ENCODE data around the gene PCYT2.

Gene PCYT2

DNA sequence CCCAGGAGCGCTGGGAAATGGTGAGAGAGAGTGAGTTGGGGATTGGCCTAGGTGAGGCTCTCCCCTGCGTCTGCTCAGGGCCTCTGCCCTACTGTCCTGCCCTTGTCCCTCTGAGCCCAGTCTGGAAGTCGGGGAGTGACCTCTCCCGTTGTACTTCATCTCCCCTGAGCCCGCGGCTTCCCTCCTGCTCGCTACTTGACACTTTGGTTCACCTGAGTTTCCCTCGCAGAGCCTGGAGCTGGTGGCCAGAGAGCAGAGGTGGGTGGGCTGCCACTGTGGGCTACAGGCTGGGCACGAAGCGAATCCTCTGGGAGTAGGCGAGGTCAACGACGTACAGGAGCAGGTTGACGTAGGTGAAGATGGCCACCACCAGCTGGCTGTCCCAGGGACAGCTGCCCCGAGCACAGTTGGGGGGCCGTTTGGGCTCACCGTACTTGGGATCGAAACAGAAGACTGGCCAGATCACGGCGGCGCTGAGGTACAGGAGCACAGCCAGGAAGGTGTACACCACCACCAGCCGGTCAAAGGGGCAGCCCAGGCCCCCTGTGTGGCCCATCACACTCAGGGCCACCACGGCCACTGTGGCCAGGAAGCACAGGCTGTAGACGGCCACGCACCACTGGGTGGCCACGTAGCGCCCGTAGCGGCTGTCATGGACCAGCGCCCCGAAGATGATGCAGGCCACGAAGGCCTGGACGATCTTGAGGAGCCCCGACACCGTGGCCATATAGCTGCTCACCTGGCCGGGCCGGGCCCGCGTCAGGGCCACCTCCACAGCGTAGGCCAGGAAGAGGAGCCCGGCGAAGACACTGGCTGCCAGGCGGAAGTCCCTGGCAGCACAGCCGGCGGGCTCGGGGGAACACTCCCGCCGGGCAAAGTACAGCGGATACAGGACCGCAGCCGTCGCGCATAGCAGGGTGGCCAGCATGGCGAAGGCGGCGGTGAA lies 29.6 kb upstream of the PCYT2 start:
- Histone ChIP-seq H3K36me3 (ENCODE audit: control insufficient read depth, low read depth, low read length) (no peaks in the 10 kb centered on the region), H3K27me3 (ENCODE audit: control insufficient read depth, insufficient read depth, low read length) (peaks cover 12% of the 10 kb centered on the region), H3K4me1 (ENCODE audit: control insufficient read depth, low read depth, low read length) (peaks cover 9% of the 10 kb centered on the region), H3K9ac (ENCODE audit: low read length) (no peak overlapping the region), H3K9me3 (ENCODE audit: control insufficient read depth, low read depth, low read length) (no peaks in the 10 kb centered on the region), H3K27ac (ENCODE audit: low read length) (no peak overlapping the region), H3K4me3 (ENCODE audit: low read length) (no peak overlapping the region)

DNA sequence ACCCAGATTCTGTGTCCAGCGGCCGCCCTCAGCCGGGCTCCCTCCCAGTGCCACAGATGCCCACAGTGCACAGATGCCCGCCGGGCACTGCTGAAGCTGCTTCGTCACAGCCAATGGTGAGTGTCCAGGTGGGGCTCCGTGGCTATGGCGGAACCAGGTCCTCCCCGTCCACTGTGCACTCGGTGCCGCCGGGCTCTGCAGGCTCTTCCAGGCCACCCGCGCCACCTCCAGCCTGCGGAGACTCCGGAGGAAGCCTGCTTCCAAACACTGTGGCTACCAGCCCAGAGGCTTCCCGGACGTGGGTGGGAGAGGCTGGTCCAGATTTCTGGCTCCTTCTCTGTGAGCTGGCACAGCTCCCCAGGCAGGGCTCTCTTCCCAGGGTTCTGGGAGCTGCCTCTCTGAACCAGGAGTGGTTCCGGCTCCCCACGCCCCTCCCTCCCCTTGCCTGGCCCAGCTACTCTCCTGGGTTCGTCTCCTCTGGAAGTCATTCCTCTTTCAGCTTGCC lies 28.7 kb upstream of the PCYT2 start:
- peaks cover 9% of the 10 kb centered on the region for H3K4me1 ChIP-seq (ENCODE audit: control insufficient read depth, low read depth, low read length)
- no peaks in the 10 kb centered on the region for H3K9me3 ChIP-seq (ENCODE audit: control insufficient read depth, low read depth, low read length)
- H3K27me3 ChIP-seq (ENCODE audit: control insufficient read depth, insufficient read depth, low read length) = peaks cover 12% of the 10 kb centered on the region
- H3K4me3 ChIP-seq (ENCODE audit: low read length) = no peak overlapping the region
- H3K27ac ChIP-seq (ENCODE audit: low read length) = no peak overlapping the region
- no peak overlapping the region for H3K9ac ChIP-seq (ENCODE audit: low read length)
- H3K36me3 ChIP-seq (ENCODE audit: control insufficient read depth, low read depth, low read length) = no peaks in the 10 kb centered on the region

DNA sequence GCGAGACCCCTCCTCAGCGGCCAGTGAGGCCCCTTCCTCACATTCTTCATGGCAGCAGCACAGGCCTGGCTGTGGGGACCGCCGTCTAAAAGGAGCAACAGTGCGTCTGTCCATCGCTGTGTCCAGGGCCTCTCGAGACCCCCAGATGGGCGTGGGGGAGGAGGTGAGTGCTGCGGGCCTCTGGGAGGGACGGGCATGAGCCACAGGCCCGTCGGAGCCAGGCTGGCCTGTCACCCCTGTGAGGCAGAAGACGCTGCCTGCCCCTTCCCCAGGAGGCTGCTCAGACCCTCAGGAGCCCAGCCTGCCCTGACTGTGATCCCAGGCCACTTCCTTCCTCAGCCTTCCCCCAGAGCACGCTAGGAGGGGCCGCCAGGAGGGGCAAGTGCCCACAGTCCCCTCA lies 28.0 kb upstream of the PCYT2 start:
- H3K36me3 ChIP-seq (ENCODE audit: control insufficient read depth, low read depth, low read length) = no peaks in the 10 kb centered on the region
- H3K4me3 ChIP-seq (ENCODE audit: low read length) = no peak overlapping the region
- H3K27ac ChIP-seq (ENCODE audit: low read length) = no peak overlapping the region
- H3K4me1 ChIP-seq (ENCODE audit: control insufficient read depth, low read depth, low read length) = peaks cover 9% of the 10 kb centered on the region
- H3K9me3 ChIP-seq (ENCODE audit: control insufficient read depth, low read depth, low read length) = no peaks in the 10 kb centered on the region
- peaks cover 7% of the 10 kb centered on the region for H3K27me3 ChIP-seq (ENCODE audit: control insufficient read depth, insufficient read depth, low read length)
- no peak overlapping the region for H3K9ac ChIP-seq (ENCODE audit: low read length)

DNA sequence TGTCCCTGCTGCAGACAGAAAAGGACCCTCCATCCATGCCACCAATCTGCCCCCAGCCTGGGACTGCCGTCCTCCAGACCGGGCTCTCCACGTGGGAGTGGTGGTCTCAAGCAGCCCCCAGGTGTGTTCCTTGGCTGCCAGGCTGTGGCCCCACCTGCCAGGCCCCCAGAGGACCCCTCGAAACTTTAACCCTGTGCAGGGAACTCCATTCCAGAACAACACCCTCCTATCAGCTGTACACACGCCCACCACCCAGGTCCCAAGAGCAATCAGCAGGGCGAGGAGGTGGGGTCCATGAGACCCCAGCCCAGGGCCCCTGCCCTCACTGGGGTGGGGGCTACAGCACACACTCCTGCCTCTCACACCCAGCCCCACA lies 24.5 kb upstream of the PCYT2 start:
- Histone ChIP-seq H3K9me3 (ENCODE audit: control insufficient read depth, low read depth, low read length) (no peaks in the 10 kb centered on the region), H3K27ac (ENCODE audit: low read length) (no peak overlapping the region), H3K36me3 (ENCODE audit: control insufficient read depth, low read depth, low read length) (peaks cover 3% of the 10 kb centered on the region), H3K4me1 (ENCODE audit: control insufficient read depth, low read depth, low read length) (no peaks in the 10 kb centered on the region), H3K27me3 (ENCODE audit: control insufficient read depth, insufficient read depth, low read length) (peaks cover 7% of the 10 kb centered on the region), H3K9ac (ENCODE audit: low read length) (no peak overlapping the region), H3K4me3 (ENCODE audit: low read length) (no peak overlapping the region)

DNA sequence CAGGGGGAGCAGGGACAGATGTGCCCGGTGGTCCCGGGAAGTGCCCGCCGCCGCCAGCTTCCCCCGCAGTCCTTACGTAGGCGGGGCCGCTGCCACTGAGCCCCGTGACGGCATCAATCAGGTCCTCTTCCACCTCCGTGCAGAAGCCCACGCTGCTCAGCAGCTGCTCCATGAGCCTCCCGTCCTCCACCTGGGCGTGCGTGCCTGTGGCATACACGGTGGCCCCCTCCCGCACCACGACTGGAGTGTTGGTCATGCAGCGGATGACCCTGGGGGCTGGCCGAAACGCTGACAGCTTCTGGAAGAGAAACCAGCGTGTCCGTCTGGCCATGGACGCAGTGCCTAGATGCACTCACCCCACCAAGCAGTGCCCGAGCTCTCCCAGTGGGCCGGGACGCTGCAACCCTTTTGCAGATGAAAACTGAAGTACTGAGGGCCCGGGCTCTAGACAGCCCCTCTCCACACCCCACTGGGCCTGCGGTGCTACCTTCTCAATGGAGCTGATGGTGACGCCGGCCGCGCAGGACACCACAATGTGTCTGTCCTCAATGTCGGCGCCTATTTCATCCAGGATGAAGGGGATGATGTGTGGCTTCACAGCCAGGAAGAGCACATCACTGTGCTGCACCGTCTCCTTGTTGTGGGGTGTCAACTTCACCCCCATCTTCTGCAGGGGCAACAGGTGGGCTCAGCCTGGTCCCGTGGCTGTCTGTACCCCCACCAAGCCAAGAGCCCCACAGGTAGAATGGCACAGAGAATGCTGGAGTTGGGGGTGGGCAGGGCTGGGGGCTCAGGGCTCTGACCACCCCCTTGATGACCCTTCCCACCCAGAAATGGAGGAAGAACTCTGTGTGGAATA lies 23.9 kb upstream of the PCYT2 start:
- Histone ChIP-seq H3K36me3 (ENCODE audit: control insufficient read depth, low read depth, low read length) (peaks cover 3% of the 10 kb centered on the region), H3K4me1 (ENCODE audit: control insufficient read depth, low read depth, low read length) (no peaks in the 10 kb centered on the region), H3K27me3 (ENCODE audit: control insufficient read depth, insufficient read depth, low read length) (peaks cover 7% of the 10 kb centered on the region), H3K9ac (ENCODE audit: low read length) (no peak overlapping the region), H3K4me3 (ENCODE audit: low read length) (no peak overlapping the region), H3K27ac (ENCODE audit: low read length) (no peak overlapping the region), H3K9me3 (ENCODE audit: control insufficient read depth, low read depth, low read length) (no peaks in the 10 kb centered on the region)

DNA sequence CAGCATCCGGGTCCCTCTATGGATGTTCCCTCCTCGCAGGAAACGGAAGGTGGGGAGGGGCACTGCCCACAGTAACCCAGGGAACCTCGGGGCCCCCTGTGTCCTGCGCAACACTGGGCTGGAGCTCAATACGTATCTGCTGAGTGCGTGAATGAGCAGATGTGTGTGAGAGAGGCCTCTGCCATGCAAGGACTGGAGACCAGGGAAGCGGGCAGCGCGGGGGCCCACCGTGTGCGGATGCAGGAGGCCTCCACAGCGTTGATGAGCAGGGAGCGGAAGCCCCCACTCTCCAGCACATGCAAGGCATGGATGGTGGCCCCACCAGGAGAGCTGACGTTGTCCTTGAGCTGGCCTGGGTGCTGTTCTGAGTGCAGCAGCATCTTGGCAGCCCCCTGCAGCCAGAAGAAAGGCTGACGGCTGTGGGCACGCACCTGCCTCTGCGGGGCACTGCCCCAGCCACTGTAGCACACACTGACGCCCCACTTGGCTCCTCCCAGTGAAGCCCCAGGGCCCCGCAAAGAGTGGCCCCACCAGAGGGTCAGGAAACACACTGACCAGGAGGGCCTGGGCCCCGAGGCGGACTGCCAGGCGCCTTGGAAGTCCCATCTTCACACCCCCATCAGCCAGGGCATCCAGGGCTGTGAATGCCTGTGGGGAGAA lies 23.0 kb upstream of the PCYT2 start:
- no peak overlapping the region for H3K27ac ChIP-seq (ENCODE audit: low read length)
- peaks cover 11% of the 10 kb centered on the region for H3K27me3 ChIP-seq (ENCODE audit: control insufficient read depth, insufficient read depth, low read length)
- no peak overlapping the region for H3K9ac ChIP-seq (ENCODE audit: low read length)
- H3K36me3 ChIP-seq (ENCODE audit: control insufficient read depth, low read depth, low read length) = peaks cover 3% of the 10 kb centered on the region
- no peaks in the 10 kb centered on the region for H3K9me3 ChIP-seq (ENCODE audit: control insufficient read depth, low read depth, low read length)
- H3K4me3 ChIP-seq (ENCODE audit: low read length) = no peak overlapping the region
- no peaks in the 10 kb centered on the region for H3K4me1 ChIP-seq (ENCODE audit: control insufficient read depth, low read depth, low read length)

DNA sequence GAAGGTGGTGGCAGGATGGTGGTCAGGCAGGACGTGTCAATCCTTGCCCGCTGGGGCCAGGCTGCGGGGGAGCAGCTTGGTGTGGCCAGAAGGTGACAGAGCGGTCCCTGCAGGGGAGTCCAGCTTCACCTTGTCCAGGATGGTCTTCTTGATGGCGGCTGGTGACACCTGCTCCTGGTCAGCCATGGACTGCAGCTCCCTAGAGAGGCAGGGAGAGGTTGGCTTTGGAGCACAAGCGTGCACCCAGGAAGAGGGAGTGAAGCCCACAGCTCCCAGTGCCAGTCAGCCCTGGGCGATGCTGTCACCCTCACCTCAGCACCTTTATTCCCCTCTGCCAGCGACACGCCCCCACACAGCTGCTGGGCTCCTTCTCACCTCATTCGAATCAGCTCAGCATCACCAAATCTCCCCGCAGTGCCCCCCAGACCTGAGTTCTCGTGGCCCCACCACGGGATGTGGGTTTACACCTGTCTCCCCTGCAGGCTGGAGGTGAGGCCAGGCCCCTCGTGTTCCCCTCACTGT lies 22.0 kb upstream of the PCYT2 start:
- H3K9ac ChIP-seq (ENCODE audit: low read length) = no peak overlapping the region
- H3K27me3 ChIP-seq (ENCODE audit: control insufficient read depth, insufficient read depth, low read length) = peaks cover 20% of the 10 kb centered on the region
- peaks cover 3% of the 10 kb centered on the region for H3K36me3 ChIP-seq (ENCODE audit: control insufficient read depth, low read depth, low read length)
- no peaks in the 10 kb centered on the region for H3K9me3 ChIP-seq (ENCODE audit: control insufficient read depth, low read depth, low read length)
- H3K4me1 ChIP-seq (ENCODE audit: control insufficient read depth, low read depth, low read length) = no peaks in the 10 kb centered on the region
- no peak overlapping the region for H3K27ac ChIP-seq (ENCODE audit: low read length)
- H3K4me3 ChIP-seq (ENCODE audit: low read length) = no peak overlapping the region

DNA sequence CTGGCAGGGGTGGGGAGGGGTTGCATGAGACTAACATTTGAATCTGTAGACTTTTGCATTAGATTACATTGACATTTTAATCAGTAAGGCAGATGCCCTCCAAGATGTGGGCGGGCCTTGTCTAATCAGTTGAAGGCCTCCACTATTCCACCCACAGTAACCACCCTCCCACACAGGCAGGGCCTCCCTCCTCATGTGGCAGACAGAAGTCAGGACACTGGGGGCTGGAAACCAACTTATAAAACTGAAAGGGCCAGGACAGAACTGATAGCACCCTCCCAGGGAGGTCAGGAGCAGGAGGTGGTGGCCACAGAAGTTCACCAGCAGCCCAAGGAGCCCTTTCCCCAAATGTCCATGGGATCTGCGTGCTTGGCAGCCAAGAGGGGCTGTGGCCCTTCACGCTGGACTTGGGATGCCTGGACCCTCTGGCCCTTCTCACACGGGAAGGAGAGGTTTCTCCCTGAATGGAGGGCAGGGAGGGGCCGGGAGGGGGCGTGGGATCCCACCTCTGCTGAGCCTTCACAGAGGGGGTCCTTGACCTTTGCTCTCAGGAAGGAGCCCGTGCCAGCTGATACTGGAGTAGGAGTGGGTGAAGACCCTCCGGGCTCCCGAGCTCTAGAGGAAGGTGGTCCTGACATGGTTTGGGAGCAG lies 21.3 kb upstream of the PCYT2 start:
- Histone ChIP-seq H3K4me3 (ENCODE audit: low read length) (no peak overlapping the region), H3K9ac (ENCODE audit: low read length) (no peak overlapping the region), H3K4me1 (ENCODE audit: control insufficient read depth, low read depth, low read length) (no peaks in the 10 kb centered on the region)

DNA sequence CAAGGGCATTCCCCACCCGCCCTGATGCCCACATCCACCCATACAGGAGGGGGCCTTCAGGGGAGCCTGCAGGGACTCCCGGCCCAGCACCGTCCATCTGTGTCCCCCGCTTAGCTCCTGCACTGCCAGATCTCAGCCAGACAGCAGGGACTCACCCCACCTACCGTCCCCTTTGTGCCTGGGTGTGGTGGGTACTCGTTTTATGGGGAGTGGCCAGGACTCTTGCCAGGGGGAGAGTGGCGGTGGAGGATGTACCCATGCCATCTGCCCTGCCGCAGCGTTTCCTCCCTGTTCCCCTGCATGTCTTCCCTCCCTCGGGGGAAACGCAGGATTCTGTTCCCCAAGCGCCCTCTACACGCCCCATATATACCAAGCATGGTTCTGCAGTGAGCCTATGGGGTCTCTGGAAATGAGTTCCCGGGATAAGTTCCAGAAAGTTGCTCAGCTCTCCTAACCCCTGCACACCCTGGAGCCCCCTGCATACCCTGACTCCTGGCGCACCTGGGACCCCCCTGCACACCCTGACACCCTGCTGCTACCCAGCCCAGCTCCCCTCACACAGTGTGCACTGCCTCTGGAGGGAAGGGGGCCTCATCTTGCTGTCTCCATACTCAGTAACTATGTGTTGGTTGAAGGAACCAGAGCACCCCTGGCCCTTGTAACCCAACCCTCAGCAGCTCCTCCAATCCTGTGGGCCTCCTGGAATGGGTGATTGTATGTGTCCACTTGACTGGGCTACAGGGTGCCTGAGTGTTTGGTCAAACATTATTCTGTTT lies 20.5 kb upstream of the PCYT2 start:
- Histone ChIP-seq H3K4me3 (ENCODE audit: low read length) (no peak overlapping the region), H3K4me1 (ENCODE audit: control insufficient read depth, low read depth, low read length) (no peaks in the 10 kb centered on the region), H3K36me3 (ENCODE audit: control insufficient read depth, low read depth, low read length) (peaks cover 3% of the 10 kb centered on the region), H3K27ac (ENCODE audit: low read length) (no peak overlapping the region), H3K27me3 (ENCODE audit: control insufficient read depth, insufficient read depth, low read length) (peaks cover 16% of the 10 kb centered on the region), H3K9ac (ENCODE audit: low read length) (no peak overlapping the region), H3K9me3 (ENCODE audit: control insufficient read depth, low read depth, low read length) (no peaks in the 10 kb centered on the region)

More for the DNA sequence above, 21.3 kb upstream of the PCYT2 start:
- no peak overlapping the region for H3K27ac ChIP-seq (ENCODE audit: low read length)
- no peaks in the 10 kb centered on the region for H3K9me3 ChIP-seq (ENCODE audit: control insufficient read depth, low read depth, low read length)
- peaks cover 3% of the 10 kb centered on the region for H3K36me3 ChIP-seq (ENCODE audit: control insufficient read depth, low read depth, low read length)
- H3K27me3 ChIP-seq (ENCODE audit: control insufficient read depth, insufficient read depth, low read length) = peaks cover 16% of the 10 kb centered on the region

DNA sequence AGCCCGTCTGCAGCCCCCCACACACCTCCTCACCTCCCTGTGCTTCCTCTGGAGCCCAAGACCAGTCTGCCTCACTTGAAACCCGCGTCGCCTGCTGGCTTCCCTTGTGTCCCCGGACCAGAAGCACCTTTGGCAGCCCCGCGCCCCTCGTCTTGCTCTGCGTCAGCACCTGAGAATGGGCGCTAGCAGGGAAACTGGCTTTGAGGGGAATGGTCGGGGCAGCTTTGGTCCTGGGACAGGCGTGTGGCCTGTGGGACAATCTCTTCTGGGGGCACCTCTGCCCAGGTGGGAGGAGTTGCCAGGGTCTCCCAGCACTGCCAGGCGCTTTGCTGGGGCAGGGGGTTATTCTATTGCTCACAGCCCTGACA lies 20.0 kb upstream of the PCYT2 start:
- peaks cover 1% of the 10 kb centered on the region for H3K4me1 ChIP-seq (ENCODE audit: control insufficient read depth, low read depth, low read length)
- no peak overlapping the region for H3K4me3 ChIP-seq (ENCODE audit: low read length)
- H3K27ac ChIP-seq (ENCODE audit: low read length) = no peak overlapping the region
- H3K27me3 ChIP-seq (ENCODE audit: control insufficient read depth, insufficient read depth, low read length) = peaks cover 16% of the 10 kb centered on the region
- no peaks in the 10 kb centered on the region for H3K9me3 ChIP-seq (ENCODE audit: control insufficient read depth, low read depth, low read length)
- H3K36me3 ChIP-seq (ENCODE audit: control insufficient read depth, low read depth, low read length) = peaks cover 3% of the 10 kb centered on the region
- no peak overlapping the region for H3K9ac ChIP-seq (ENCODE audit: low read length)
